ENCODE results near the gene BICRAL.

DNA sequence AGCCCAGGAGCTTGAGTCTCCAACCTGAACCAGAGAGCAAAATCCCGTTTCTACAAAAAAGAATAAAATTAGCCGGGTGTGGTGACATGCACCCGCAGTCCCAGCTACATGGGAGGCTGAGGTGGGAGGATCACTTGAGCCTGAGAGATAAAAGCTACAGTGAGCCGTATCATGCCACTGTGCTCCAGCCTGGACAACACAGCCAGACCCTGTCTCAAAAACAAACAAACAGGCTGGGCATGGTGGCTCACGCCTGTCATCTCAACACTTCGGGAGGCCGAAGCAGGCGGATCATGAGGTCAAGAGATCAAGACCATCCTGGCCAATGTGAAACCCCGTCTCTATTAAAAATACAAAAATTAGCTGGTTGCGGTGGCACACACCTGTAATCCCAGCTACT lies 122.6 kb downstream of the BICRAL start:
- TF ChIP-seq, protein P1, sequence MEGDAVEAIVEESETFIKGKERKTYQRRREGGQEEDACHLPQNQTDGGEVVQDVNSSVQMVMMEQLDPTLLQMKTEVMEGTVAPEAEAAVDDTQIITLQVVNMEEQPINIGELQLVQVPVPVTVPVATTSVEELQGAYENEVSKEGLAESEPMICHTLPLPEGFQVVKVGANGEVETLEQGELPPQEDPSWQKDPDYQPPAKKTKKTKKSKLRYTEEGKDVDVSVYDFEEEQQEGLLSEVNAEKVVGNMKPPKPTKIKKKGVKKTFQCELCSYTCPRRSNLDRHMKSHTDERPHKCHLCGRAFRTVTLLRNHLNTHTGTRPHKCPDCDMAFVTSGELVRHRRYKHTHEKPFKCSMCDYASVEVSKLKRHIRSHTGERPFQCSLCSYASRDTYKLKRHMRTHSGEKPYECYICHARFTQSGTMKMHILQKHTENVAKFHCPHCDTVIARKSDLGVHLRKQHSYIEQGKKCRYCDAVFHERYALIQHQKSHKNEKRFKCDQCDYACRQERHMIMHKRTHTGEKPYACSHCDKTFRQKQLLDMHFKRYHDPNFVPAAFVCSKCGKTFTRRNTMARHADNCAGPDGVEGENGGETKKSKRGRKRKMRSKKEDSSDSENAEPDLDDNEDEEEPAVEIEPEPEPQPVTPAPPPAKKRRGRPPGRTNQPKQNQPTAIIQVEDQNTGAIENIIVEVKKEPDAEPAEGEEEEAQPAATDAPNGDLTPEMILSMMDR (IDR thresholded peaks at IDR 0.05; ENCODE audit: low read depth, low read length, poor library complexity, severe bottlenecking), result no peak
- no peak for TF ChIP-seq EZH2phosphoT487 (IDR thresholded peaks at IDR 0.05; ENCODE audit: borderline replicate concordance, low read length)
